K562 (cell line): ENCODE results near the gene SEMA6D. TPM values are rescaled to one million over a fixed set of nuclear protein-coding genes. Genes with fewer than 3 reads are reported as not detected.

ENCODE experiments used
- TGIF2 ChIP-seq: sonication (generic); formaldehyde crosslinking; IDR thresholded peaks from 2 replicates; pipeline ENCODE4 v1.8.1; 2022; ENCODE audit warnings: mild to moderate bottlenecking, missing genetic modification reagents, moderate library complexity
- ZNF232 ChIP-seq: sonication (generic); formaldehyde crosslinking; IDR thresholded peaks from 2 replicates; pipeline ENCODE4 v1.8.0; 2022; ENCODE audit warnings: mild to moderate bottlenecking, missing genetic modification reagents
- polyA plus RNA-seq, 8 experiments: library from polyadenylated mRNA; depleted of rRNA in 4 of 8; stranded (reverse) in 5 of 8; unstranded in 3 of 8; fragments of >200 nt; fragmentation: Nextera tagmentation in 2 of 8; fragmentation: Illumina TruSeq in 1 of 8; extraction: Ambion mirVana in 2 of 8; extraction: Trizol in 1 of 8; gene quantifications; 2 replicates each; pipeline versions ENCODE4 v1.2.1 to v1.2.3, GENCODE V29; 2011 to 2014; ENCODE audit warnings: inconsistent platforms in 1 of 8, missing spikeins in 1 of 8
- total RNA-seq, 7 experiments: library from RNA; depleted of rRNA in 6 of 7; stranded (reverse); fragments of >200 nt in 6 of 7; fragmentation: Illumina TruSeq in 2 of 7; extraction: Trizol in 2 of 7; gene quantifications; 2 replicates each; pipeline versions ENCODE4 v1.2.1 to v1.2.3, GENCODE V29; 2011 to 2021; ENCODE audit warnings: low replicate concordance in 1 of 7
- TF ChIP-seq, protein P1 (sequence below): fragments of 250-450 bp; sonication (Bioruptor Pico); IDR thresholded peaks from 2 replicates; pipeline ENCODE4 v1.5.0; 2020; ENCODE audit warnings: mild to moderate bottlenecking, borderline replicate concordance
- TF ChIP-seq, protein P2 (sequence below), 2 experiments: fragments of 450-650 bp; formaldehyde crosslinking in 1 of 2; IDR thresholded peaks; 2 replicates each; pipeline versions ENCODE4 v1.4.0 to v1.6.1; 2014 to 2020; ENCODE audit warnings: mild to moderate bottlenecking in 2 of 2, borderline replicate concordance in 1 of 2, low read depth in 1 of 2

SEMA6D gene
- total and polyA plus RNA-seq, 9 of the 15 experiments (the other 6 are each of a cell fraction or from before 2014, with no cell fraction given) = not detected

DNA sequence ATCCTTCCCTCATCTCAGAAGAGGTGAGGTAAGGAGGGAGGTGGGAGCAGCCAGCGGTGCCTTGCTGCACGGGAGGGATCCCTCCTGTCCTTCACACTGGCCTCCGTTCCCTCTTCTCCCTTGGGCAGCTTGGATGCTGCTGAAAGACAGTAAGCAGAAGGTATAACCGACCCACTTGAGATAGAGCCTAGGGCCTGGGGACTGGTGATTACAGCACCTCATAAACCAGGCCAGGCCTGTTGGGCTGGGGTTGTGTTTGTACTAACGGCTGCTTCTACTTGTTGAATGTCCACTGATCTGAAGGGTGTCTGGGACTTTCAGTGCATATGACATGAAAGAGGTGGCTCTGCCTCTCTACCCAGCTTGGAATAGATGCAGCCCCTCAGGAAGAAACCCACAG is 25.0 kb downstream of the SEMA6D start (continued):
- TF ChIP-seq, protein P1, sequence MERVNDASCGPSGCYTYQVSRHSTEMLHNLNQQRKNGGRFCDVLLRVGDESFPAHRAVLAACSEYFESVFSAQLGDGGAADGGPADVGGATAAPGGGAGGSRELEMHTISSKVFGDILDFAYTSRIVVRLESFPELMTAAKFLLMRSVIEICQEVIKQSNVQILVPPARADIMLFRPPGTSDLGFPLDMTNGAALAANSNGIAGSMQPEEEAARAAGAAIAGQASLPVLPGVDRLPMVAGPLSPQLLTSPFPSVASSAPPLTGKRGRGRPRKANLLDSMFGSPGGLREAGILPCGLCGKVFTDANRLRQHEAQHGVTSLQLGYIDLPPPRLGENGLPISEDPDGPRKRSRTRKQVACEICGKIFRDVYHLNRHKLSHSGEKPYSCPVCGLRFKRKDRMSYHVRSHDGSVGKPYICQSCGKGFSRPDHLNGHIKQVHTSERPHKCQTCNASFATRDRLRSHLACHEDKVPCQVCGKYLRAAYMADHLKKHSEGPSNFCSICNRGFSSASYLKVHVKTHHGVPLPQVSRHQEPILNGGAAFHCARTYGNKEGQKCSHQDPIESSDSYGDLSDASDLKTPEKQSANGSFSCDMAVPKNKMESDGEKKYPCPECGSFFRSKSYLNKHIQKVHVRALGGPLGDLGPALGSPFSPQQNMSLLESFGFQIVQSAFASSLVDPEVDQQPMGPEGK (CRISPR knock-in tag) = no peak
- TF ChIP-seq ZNF232 = no peak
- TF ChIP-seq TGIF2 (CRISPR knock-in tag) = no peak
- TF ChIP-seq, protein P2, sequence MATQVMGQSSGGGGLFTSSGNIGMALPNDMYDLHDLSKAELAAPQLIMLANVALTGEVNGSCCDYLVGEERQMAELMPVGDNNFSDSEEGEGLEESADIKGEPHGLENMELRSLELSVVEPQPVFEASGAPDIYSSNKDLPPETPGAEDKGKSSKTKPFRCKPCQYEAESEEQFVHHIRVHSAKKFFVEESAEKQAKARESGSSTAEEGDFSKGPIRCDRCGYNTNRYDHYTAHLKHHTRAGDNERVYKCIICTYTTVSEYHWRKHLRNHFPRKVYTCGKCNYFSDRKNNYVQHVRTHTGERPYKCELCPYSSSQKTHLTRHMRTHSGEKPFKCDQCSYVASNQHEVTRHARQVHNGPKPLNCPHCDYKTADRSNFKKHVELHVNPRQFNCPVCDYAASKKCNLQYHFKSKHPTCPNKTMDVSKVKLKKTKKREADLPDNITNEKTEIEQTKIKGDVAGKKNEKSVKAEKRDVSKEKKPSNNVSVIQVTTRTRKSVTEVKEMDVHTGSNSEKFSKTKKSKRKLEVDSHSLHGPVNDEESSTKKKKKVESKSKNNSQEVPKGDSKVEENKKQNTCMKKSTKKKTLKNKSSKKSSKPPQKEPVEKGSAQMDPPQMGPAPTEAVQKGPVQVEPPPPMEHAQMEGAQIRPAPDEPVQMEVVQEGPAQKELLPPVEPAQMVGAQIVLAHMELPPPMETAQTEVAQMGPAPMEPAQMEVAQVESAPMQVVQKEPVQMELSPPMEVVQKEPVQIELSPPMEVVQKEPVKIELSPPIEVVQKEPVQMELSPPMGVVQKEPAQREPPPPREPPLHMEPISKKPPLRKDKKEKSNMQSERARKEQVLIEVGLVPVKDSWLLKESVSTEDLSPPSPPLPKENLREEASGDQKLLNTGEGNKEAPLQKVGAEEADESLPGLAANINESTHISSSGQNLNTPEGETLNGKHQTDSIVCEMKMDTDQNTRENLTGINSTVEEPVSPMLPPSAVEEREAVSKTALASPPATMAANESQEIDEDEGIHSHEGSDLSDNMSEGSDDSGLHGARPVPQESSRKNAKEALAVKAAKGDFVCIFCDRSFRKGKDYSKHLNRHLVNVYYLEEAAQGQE (IDR thresholded peaks at IDR 0.05; ENCODE audit: borderline replicate concordance) = no peak
- TF ChIP-seq, protein P2 (CRISPR knock-in tag; IDR thresholded peaks at IDR 0.05; ENCODE audit: low read depth) = no peak
